NB4 (cell line): ENCODE measurements around the gene PIK3CD.

Experiments used
- DNase-seq: peaks from one replicate; pipeline ENCODE4 v3.0.0; 2010; ENCODE audit warnings: low read depth
- H3K4me3 ChIP-seq: one replicate; pipeline ENCODE4 v1.5.1; 2011; ENCODE audit warnings: mild to moderate bottlenecking, low read depth, low read length, moderate library complexity
- CTCF ChIP-seq: IDR thresholded peaks from one replicate; pipeline ENCODE4 v1.5.1; 2012; ENCODE audit warnings: low read depth, low read length
- MAX ChIP-seq: IDR thresholded peaks from 2 replicates; pipeline ENCODE4 v1.6.1; 2011; ENCODE audit warnings: low read depth, low read length
- MYC ChIP-seq: IDR thresholded peaks from 2 replicates; pipeline ENCODE4 v1.6.1; 2011; ENCODE audit warnings: low read depth, low read length
- POLR2A ChIP-seq: IDR thresholded peaks from 2 replicates; pipeline ENCODE4 v1.6.1; 2011; ENCODE audit warnings: mild to moderate bottlenecking; ENCODE audit not compliant: insufficient read length; ENCODE audit errors: extremely low read depth

Gene PIK3CD

GRCh38 chr1:9717193-9718005 is 65.9 kb downstream of the PIK3CD start:
- peak overlapping the region; percentile 30 for H3K4me3 ChIP-seq
- TF ChIP-seq MYC (peak; percentile 81), CTCF (no peak), MAX (peak; percentile 86), POLR2A (peak; percentile 43)
- peak; percentile 95 for DNase-seq

GRCh38 chr1:9718006-9718680 is 66.6 kb downstream of the PIK3CD start:
- TF ChIP-seq MYC = no peak
- no peak for TF ChIP-seq CTCF
- TF ChIP-seq POLR2A = no peak
- TF ChIP-seq MAX = no peak
- no peak overlapping the region for H3K4me3 ChIP-seq
- no peak for DNase-seq

- peak; percentile 17 for TF ChIP-seq CTCF
- TF ChIP-seq MAX = no peak
- TF ChIP-seq POLR2A = no peak
- no peak overlapping the region for H3K4me3 ChIP-seq
- DNase-seq = no peak
Measured at GRCh38 chr1:9719978-9720722, 68.6 kb downstream of the PIK3CD start.

- no peak for TF ChIP-seq POLR2A
- H3K4me3 ChIP-seq = no peak overlapping the region
- no peak for DNase-seq
Measured at GRCh38 chr1:9720785-9721605, 69.5 kb downstream of the PIK3CD start.

- peak; percentile 50 for DNase-seq
- TF ChIP-seq POLR2A (no peak), MAX (no peak), MYC (no peak), CTCF (peak; percentile 64)
- H3K4me3 ChIP-seq = no peak overlapping the region
Measured at GRCh38 chr1:9721606-9722377, 70.3 kb downstream of the PIK3CD start.
